Subcutaneous abdominal adipose tissue (tissue), 5 donors: ENCODE data around the gene ZNF93.
"Not testable (repeated sequence)": the region's sequence is repeated elsewhere in the genome, so short reads cannot be mapped to it uniquely, and the experiment has no call there.

Source experiments
- H3K27ac ChIP-seq: one replicate; pipeline ENCODE4 v1.7.0; 2013; ENCODE audit warnings: low read depth, mild to moderate bottlenecking, inconsistent platforms, low read length, moderate library complexity
- H3K27me3 ChIP-seq, 5 donors: one replicate each; pipeline ENCODE4 v1.7.0; 2013; ENCODE audit warnings: low read length in 5 of 5, inconsistent platforms in 1 of 5; ENCODE audit not compliant: control insufficient read depth in 5 of 5, insufficient read depth in 4 of 5
- H3K36me3 ChIP-seq, 5 donors: one replicate each; pipeline ENCODE4 v1.7.0; 2013; ENCODE audit warnings: low read length in 5 of 5; ENCODE audit not compliant: control insufficient read depth in 5 of 5, insufficient read depth in 5 of 5
- H3K4me1 ChIP-seq, 5 donors: one replicate each; pipeline ENCODE4 v1.7.0; 2013; ENCODE audit warnings: low read length in 5 of 5, mild to moderate bottlenecking in 3 of 5, moderate library complexity in 1 of 5; ENCODE audit not compliant: control insufficient read depth in 5 of 5, insufficient read depth in 5 of 5
- H3K4me3 ChIP-seq, 5 donors: one replicate each; pipeline ENCODE4 v1.7.0; 2013; ENCODE audit warnings: low read length in 5 of 5, low read depth in 1 of 5
- H3K9ac ChIP-seq, 5 donors: one replicate each; pipeline ENCODE4 v1.7.0; 2013; ENCODE audit warnings: low read length in 5 of 5, mild to moderate bottlenecking in 4 of 5, moderate library complexity in 3 of 5
- H3K9me3 ChIP-seq, 5 donors: one replicate each; pipeline ENCODE4 v1.7.0; 2013; ENCODE audit warnings: low read length in 5 of 5; ENCODE audit not compliant: control insufficient read depth in 5 of 5
- donor health status: healthy.
- donor health status: healthy.
- donor health status: healthy.
- donor health status: healthy.
- donor health status: healthy.

ZNF93 gene

DNA sequence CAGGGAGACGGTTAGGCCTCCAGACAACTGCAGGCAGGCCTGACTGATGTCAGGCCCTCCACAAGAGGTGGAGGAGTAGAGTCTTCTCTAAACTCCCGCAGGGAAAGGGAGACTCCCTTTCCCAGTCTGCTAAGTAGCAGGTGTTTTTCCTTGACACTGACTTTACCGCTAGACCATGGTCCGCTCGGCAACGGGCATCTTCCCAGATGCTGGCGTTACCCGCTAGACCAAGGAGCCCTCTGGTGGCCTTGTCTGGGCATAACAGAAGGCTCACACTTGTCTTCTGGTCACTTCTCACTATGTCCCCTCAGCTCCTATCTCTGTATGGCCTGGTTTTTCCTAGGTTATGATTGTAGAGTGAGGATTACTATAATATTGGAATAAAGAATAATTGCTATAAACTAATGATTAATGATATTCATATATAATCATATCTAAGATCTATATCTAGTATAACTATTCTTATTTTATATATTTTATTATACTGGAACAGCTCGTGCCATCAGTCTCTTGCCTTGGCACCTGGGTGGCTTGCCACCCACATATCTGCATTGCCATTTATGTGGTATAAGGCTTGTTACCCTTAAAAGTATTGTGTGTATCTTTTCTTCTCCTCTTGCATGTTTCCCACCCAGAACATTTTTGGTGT, 58.5 kb downstream of the ZNF93 start:
- not testable (repeated sequence) for H3K9ac ChIP-seq, H3K4me1 ChIP-seq

DNA sequence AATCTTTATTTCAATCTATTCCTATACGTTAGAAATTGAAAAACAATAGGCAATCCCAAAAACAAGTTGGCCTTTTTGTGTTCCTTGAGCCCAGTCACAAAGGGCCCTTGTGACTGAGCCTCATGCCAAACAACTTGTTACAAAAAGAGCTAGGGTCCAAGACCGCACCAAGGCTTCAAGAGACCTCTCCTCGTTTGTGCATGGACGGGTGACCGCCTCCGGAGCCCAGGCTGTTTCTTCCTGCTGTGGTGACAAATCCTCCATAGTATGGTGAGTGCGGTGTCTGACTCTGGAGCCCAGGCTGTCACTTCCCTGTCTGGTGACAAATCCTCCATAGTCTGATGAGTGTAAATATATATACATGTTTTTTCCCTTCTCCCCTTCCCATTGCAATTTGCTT, 63.7 kb downstream of the ZNF93 start:
- H3K9me3 ChIP-seq, result peaks cover 0 to 24% (median 18%) of the 10 kb centered on the region in 5 donors
- H3K27me3 ChIP-seq, result no peaks in the 10 kb centered on the region
- H3K4me3 ChIP-seq, result no peak overlapping the region
- H3K27ac ChIP-seq, result no peak overlapping the region
- H3K9ac ChIP-seq, result no peak overlapping the region
- no peaks in the 10 kb centered on the region for H3K36me3 ChIP-seq
- H3K4me1 ChIP-seq, result no peaks in the 10 kb centered on the region

More for the DNA sequence above, 58.5 kb downstream of the ZNF93 start:
- peak overlapping the region in 1 of 5 donors; percentile 24 for H3K4me3 ChIP-seq
- H3K36me3 ChIP-seq, H3K27ac ChIP-seq, H3K27me3 ChIP-seq, H3K9me3 ChIP-seq: not testable (repeated sequence)

DNA sequence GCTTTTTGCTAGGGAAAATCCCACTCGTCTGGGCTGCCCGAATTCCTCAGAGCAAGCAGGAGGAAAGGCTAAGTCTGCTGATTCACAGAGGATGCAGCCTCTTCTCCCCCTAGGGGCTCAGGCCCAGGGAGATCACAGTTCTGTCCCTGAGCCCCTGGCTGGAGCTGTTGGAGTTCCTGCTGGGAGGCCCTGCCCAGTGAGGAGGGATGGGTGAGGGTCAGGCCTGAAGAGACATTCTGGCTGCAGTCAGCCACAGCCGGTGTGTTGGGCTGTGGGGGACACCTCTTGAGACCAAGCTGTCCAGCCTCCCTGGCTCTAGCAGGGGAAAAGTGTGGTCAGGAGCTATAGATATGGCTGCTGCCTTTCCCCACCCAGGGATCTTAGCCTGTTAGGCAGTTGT, 65.4 kb downstream of the ZNF93 start:
- H3K27me3 ChIP-seq, H3K9ac ChIP-seq, H3K27ac ChIP-seq, H3K36me3 ChIP-seq, H3K4me1 ChIP-seq, H3K4me3 ChIP-seq: not testable (repeated sequence)
- peaks cover 0 to 24% (median 18%) of the 10 kb centered on the region in 5 donors for H3K9me3 ChIP-seq

DNA sequence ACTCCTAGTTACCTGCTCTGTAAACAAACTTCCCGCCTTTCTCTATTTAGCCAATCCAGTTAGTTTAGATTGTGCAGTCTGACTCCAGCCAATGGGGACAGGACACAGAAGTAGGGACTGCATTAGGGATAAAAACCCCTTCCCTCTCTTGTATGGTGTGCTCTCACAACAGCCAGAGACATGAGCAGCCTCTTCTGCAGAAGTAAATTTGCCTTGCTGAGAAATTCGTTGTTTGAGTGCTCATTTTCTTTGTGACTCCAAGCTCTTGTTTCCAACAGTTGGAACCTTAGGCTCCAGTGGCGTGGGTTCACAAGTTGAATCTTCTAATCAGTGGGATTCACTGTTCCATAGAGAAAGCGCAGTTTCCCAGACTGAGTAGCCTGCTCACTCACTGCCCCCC, 66.1 kb downstream of the ZNF93 start:
- H3K27ac ChIP-seq, result no peak overlapping the region
- no peak overlapping the region for H3K9ac ChIP-seq
- H3K27me3 ChIP-seq, result no peaks in the 10 kb centered on the region
- peaks cover 0 to 26% (median 18%) of the 10 kb centered on the region in 5 donors for H3K9me3 ChIP-seq
- no peaks in the 10 kb centered on the region for H3K4me1 ChIP-seq
- H3K36me3 ChIP-seq, result no peaks in the 10 kb centered on the region
- H3K4me3 ChIP-seq, result no peak overlapping the region
